GM12878 (cell line): ENCODE measurements around the gene PAX9. TPM values are rescaled to one million over a fixed set of nuclear protein-coding genes. Genes with fewer than 3 reads are reported as not detected.

Experiments used
- ATAC-seq: fragments of 200-7000 bp; cut with Tn5 transposase; 3 replicates; pipeline ENCODE4 v1.9.1; 2020; ENCODE audit warnings: mild to moderate bottlenecking, moderate library complexity
- Bru-seq: library from RNA; stranded (reverse); fragments of 400-500 nt; gene quantifications from one replicate; lab custom pipeline; 2021; lab: Mats Ljungman, UMichigan
- BruChase-seq, 2 experiments: library from RNA; stranded (reverse); fragments of 400-500 nt; gene quantifications; one replicate each; lab custom pipeline; 2021; lab: Mats Ljungman, UMichigan
- BruUV-seq: library from RNA; stranded (reverse); fragments of 400-500 nt; replicated peaks from 2 replicates; lab custom pipeline; 2021; lab: Mats Ljungman, UMichigan
- CTCF ChIA-PET: fragments of 300-600 bp; sonication (Branson Sonifier 250); formaldehyde crosslinking; extraction: SDS; loops from one replicate; lab custom pipeline; 2021; ENCODE audit warnings: inconsistent platforms; lab: Yijun Ruan, JAX
- POLR2A ChIA-PET: fragments of 350-600 bp; formaldehyde crosslinking; extraction: SDS; loops from one replicate; lab custom pipeline; 2021; ENCODE audit warnings: inconsistent platforms; lab: Charles Lee
- RAD21 ChIA-PET: fragments of 300-600 bp; sonication (Branson Sonifier 250); formaldehyde crosslinking; loops from one replicate; lab custom pipeline; 2023; ENCODE audit warnings: antibody characterized with exemption; ENCODE audit not compliant: unreplicated experiment; lab: Charles Lee
- SMC1A ChIA-PET: fragments of 300-600 bp; sonication (Branson Sonifier 250); formaldehyde crosslinking; loops from one replicate; lab custom pipeline; 2023; ENCODE audit not compliant: unreplicated experiment, uncharacterized antibody; lab: Charles Lee
- DNase-seq: peaks from one replicate; pipeline ENCODE4 v3.0.0-alpha.2; 2011; ENCODE audit warnings: low read depth, low spot score
- FAIRE-seq: peaks from 3 replicates; lab custom pipeline; 2011; peaks lifted over from hg19 to GRCh38; lab: Jason Lieb, UNC
- H2AFZ ChIP-seq: 2 replicates; pipeline ENCODE4 v1.6.0; 2011; ENCODE audit warnings: low read depth, low read length, control low read depth; ENCODE audit not compliant: control insufficient read depth
- H3K27ac ChIP-seq: 2 replicates; pipeline ENCODE4 v1.5.1; 2011; ENCODE audit warnings: control low read depth; ENCODE audit not compliant: control insufficient read depth, insufficient read depth
- H3K27me3 ChIP-seq, 2 experiments: replicated peaks in 1 of 2; 2 replicates each; pipeline versions ENCODE4 v1.6.0 to v1.6.1; 2011; ENCODE audit warnings: low read length in 1 of 2; ENCODE audit not compliant: control insufficient read depth in 2 of 2, insufficient read depth in 2 of 2
- H3K36me3 ChIP-seq, 2 experiments: 2 replicates each; pipeline ENCODE4 v1.5.1; 2011; ENCODE audit warnings: low read length in 1 of 2; ENCODE audit not compliant: control insufficient read depth in 2 of 2, insufficient read depth in 2 of 2
- H3K4me1 ChIP-seq: 2 replicates; pipeline ENCODE4 v1.6.1; 2011; ENCODE audit warnings: mild to moderate bottlenecking, low read length, moderate library complexity, mixed read lengths; ENCODE audit not compliant: control insufficient read depth, insufficient read depth
- H3K4me2 ChIP-seq: 2 replicates; pipeline ENCODE4 v1.6.0; 2011; ENCODE audit warnings: control low read depth; ENCODE audit not compliant: control insufficient read depth, insufficient read depth
- H3K4me3 ChIP-seq: fragments of 200-600 bp; sonication (generic); 2 replicates; pipeline ENCODE4 v1.5.1; 2016
- H3K79me2 ChIP-seq: 2 replicates; pipeline ENCODE4 v1.6.0; 2011; ENCODE audit warnings: low read length; ENCODE audit not compliant: control insufficient read depth, insufficient read depth
- H3K9ac ChIP-seq: 2 replicates; pipeline ENCODE4 v1.8.0; 2011; ENCODE audit warnings: low read length, control low read depth, mixed read lengths; ENCODE audit not compliant: control insufficient read depth, insufficient read depth
- H3K9me3 ChIP-seq: replicated peaks from 3 replicates; pipeline ENCODE4 v1.5.1; 2011; ENCODE audit warnings: mild to moderate bottlenecking, low read length; ENCODE audit not compliant: control insufficient read depth, insufficient read depth
- H4K20me1 ChIP-seq: 2 replicates; pipeline ENCODE4 v1.6.0; 2011; ENCODE audit not compliant: control insufficient read depth, insufficient read depth
- BACH1 ChIP-seq: fragments of 450-650 bp; IDR thresholded peaks from 2 replicates; pipeline ENCODE4 v1.6.1; 2017; ENCODE audit warnings: mild to moderate bottlenecking, borderline replicate concordance
- DPF2 ChIP-seq: fragments of 450-650 bp; IDR thresholded peaks from 2 replicates; pipeline ENCODE4 v1.6.1; 2017; ENCODE audit warnings: mild to moderate bottlenecking
- PBX3 ChIP-seq: IDR thresholded peaks from 2 replicates; pipeline ENCODE4 v1.6.1; 2011; ENCODE audit warnings: mild to moderate bottlenecking, low read depth, low read length, moderate library complexity; ENCODE audit not compliant: insufficient replicate concordance
- PKNOX1 ChIP-seq: fragments of 450-650 bp; IDR thresholded peaks from 2 replicates; pipeline ENCODE4 v1.6.1; 2016; ENCODE audit warnings: mild to moderate bottlenecking
- RELA ChIP-seq: fragments of 450-650 bp; IDR thresholded peaks from 2 replicates; pipeline ENCODE4 v1.8.0; 2014; ENCODE audit warnings: borderline replicate concordance; ENCODE audit not compliant: partially characterized antibody
- SMAD1 ChIP-seq: fragments of 450-650 bp; IDR thresholded peaks from 2 replicates; pipeline ENCODE4 v1.6.1; 2018; ENCODE audit warnings: mild to moderate bottlenecking, low read depth; ENCODE audit not compliant: partially characterized antibody
- SREBF2 ChIP-seq: IDR thresholded peaks from 2 replicates; pipeline ENCODE4 v1.6.1; 2012; ENCODE audit warnings: mild to moderate bottlenecking, low read length
- WGBS: methylation state at CpG from one replicate; pipeline ENCODE4 v1.1.6; 2016; ENCODE audit warnings: low lambda C conversion rate; ENCODE audit not compliant: insufficient replicate concordance, insufficient coverage; ENCODE audit errors: missing lambda C conversion rate; 5-methylcytosine and 5-hydroxymethylcytosine counted together
- in situ Hi-C: fragments of 300-500 bp; cut with MboI; formaldehyde crosslinking; loops from 9 replicates; pipeline ENCODE4 v1.14.3; 2018; ENCODE audit warnings: mixed read lengths
- intact Hi-C: fragments of 100-400 bp; cut with micrococcal nuclease; formaldehyde crosslinking; loops from one replicate; pipeline ENCODE4 v1.14.2; 2022; ENCODE audit not compliant: unreplicated experiment
- long read RNA-seq, 2 experiments: library from polyadenylated mRNA; unstranded; transcript quantifications; one replicate each; pipeline ENCODE4 v2.0.0, GENCODE V29; 2019 to 2020
- polyA minus RNA-seq, 3 experiments: library from RNA; depleted of rRNA, polyadenylated mRNA; stranded (reverse); fragments of >200 nt; gene quantifications; 2 replicates each; pipeline ENCODE4 v1.2.3, GENCODE V29; 2011
- polyA plus RNA-seq, 11 experiments: library from polyadenylated mRNA; depleted of rRNA in 4 of 11; unstranded in 6 of 11; stranded (reverse) in 5 of 11; fragments of >200 nt; fragmentation: Nextera tagmentation in 4 of 11; fragmentation: Illumina TruSeq in 1 of 11; extraction: Ambion mirVana in 4 of 11; extraction: Trizol in 1 of 11; gene quantifications; 1 replicate in 1 of 11; 2 replicates in 10 of 11; pipeline versions ENCODE4 v1.2.1 to v1.2.3, GENCODE V29; 2011 to 2016; ENCODE audit warnings: inconsistent platforms in 2 of 11, missing spikeins in 2 of 11, low read depth in 1 of 11
- total RNA-seq, 4 experiments: library from RNA; depleted of rRNA in 3 of 4; stranded (reverse); fragments of >200 nt in 3 of 4; fragmentation: Illumina TruSeq in 1 of 4; extraction: Trizol in 1 of 4; gene quantifications; 2 replicates each; pipeline versions ENCODE4 v1.2.1 to v1.2.3, GENCODE V29; 2013 to 2021

The PAX9 gene
- total RNA-seq (2013; cell fraction: nucleolus; rRNA removed), result not detected in 2 replicates
- total RNA-seq (2014; rRNA removed), result 0.06 and 0.11 TPM in 2 replicates
- total RNA-seq (2014; rRNA removed; fragmentation: Illumina TruSeq; extraction: Trizol), result 0.04 TPM in 1 of 2 replicates, not detected in the other
- total RNA-seq (2021), result 0.27 and 0.28 TPM in 2 replicates
- polyA plus RNA-seq (2011; ENCODE audit: low read depth), result not detected
- polyA plus RNA-seq (2011; rRNA removed), result 5.9 and 8.2 TPM in 2 replicates
- polyA plus RNA-seq (2011; cell fraction: cytosol; rRNA removed), result 10.6 and 16.3 TPM in 2 replicates
- 15.8 and 16.0 TPM in 2 replicates for polyA plus RNA-seq (2011; cell fraction: nucleus; rRNA removed)
- polyA plus RNA-seq (2012), result 0.06 TPM in 1 of 2 replicates, not detected in the other
- 0.03 and 0.05 TPM in 2 replicates for polyA plus RNA-seq (2014; fragmentation: Illumina TruSeq; extraction: Trizol)
- not detected for polyA plus RNA-seq (2014; fragmentation: Nextera tagmentation; extraction: Ambion mirVana)
- polyA plus RNA-seq (2014; rRNA removed), result 0.09 TPM in 1 of 2 replicates, not detected in the other
- polyA plus RNA-seq (2016; fragmentation: Nextera tagmentation; extraction: Ambion mirVana), result under 1 TPM in 1 of 2 experiments, not detected in 1; 0.11 TPM
- polyA minus RNA-seq (2011; rRNA and poly(A)+ RNA removed), result 10.6 and 20.5 TPM in 2 replicates
- polyA minus RNA-seq (2011; cell fraction: cytosol; rRNA and poly(A)+ RNA removed), result 7.9 and 10.0 TPM in 2 replicates
- polyA minus RNA-seq (2011; cell fraction: nucleus; rRNA and poly(A)+ RNA removed), result 19.3 and 34.3 TPM in 2 replicates
- percentile 37 among the genes with signal in this experiment for Bru-seq, nascent RNA
- BruChase-seq, experiment 1, labeled RNA remaining after a 6-hour chase, result percentile 26 among the genes with signal in this experiment
- percentile 37 among the genes with signal in this experiment for BruChase-seq, experiment 2, labeled RNA remaining after a 2-hour chase
- long read RNA-seq, experiment 1, full-length matches to known transcripts, result 1 of 1 reads
- long read RNA-seq, experiment 1, partial matches to known transcripts, result 0 of 1 reads
- long read RNA-seq, experiment 1, other reads (novel, unspliced or antisense), result 0 of 1 reads
- long read RNA-seq, experiment 2, result 0 reads

DNA sequence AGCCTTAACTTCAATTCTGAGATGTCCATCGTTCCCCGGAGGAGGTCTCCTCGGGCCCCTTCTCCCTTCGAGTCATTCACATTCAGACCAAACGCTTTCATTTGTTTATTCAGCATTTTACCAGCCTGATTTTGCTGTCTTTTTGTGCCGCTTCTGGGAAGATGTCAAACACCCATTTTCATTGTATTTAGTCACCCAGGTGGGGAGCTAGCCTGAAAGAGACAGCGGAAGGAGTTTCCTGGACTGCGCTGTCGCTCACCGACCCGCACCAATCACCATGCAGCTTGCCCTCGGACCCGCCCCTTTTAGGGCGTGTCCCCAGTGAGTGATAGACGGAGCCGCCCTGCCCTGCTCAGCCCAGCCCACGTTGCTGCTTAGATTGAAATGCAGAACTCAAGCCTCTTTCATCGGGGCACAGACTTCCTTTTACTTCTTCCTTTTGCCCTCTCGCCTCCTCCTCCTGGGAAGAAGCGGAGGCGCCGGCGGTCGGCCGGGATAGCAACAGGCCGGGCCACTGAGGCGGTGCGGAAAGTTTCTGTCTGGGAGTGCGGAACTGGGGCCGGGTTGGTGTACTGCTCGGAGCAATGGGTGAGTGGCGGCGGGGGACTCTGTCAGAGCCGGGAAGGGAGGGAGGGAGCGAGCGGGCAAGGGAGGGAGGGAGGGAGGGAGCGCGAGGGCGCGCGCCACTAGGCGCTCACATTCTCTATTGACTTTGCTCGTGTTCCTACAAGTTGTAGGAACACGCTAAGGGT, at the start of gene PAX9:
TSS of gene PAX9 (plus strand) at position 355 of the 752 bp plus-strand sequence. CDS start at position 585, 230 bp downstream.
- TF ChIP-seq PKNOX1 (peak; percentile 97), PBX3 (peak; percentile 91), SMAD1 (no peak), BACH1 (no peak), SREBF2 (no peak), RELA (no peak), DPF2 (0 out of 2 replicates have a peak, but pooled peaks have one; percentile 40)
- in situ Hi-C loops (no loop called here), intact Hi-C loops (loop anchor here (2.0 kb wide), 1 partner anchor 281 kb away; no protein-coding TSS in a partner anchor)
- Histone ChIP-seq H3K9ac (no peak within 1 kb of the TSS), H3K4me2 (no peak within 1 kb of the TSS), H3K4me3 (no peak within 1 kb of the TSS), H3K4me1 (no peaks in the 10 kb centered on the region), H3K9me3 (peaks cover 5% of the 10 kb centered on the region; the same call in 1 of the 3 replicates), H2AFZ (no peak within 1 kb of the TSS), H4K20me1 (no peaks in the 10 kb centered on the region), H3K79me2 (no peaks in the 10 kb centered on the region), H3K36me3 (no peaks in the 10 kb centered on the region), H3K27me3 (peaks cover 5 to 17% of the 10 kb centered on the region in 2 experiments; a peak in 3 of 4 replicates), H3K27ac (no peak within 1 kb of the TSS)
- DNase-seq (peak; percentile 23), FAIRE-seq (no peak), ATAC-seq (peak; percentile 77)
- no TSS peak for BruUV-seq
- ChIA-PET POLR2A (no interaction called here), SMC1A (interaction anchor here (1.0 to 1.5 kb wide), 2 partner anchors 12 to 280 kb away, joined by 3 to 5 read pairs; no protein-coding TSS in a partner anchor), CTCF (interaction anchor here (1.0 to 3.6 kb wide), 3 partner anchors 8 to 281 kb away, joined by 3 to 17 read pairs (median 4); no protein-coding TSS in a partner anchor), RAD21 (interaction anchor here (1.0 kb wide), 1 partner anchor 280 kb away, joined by 4 read pairs; no protein-coding TSS in a partner anchor)
- 37% methylated on average over 31 of the region's 44 CpGs for WGBS
